H1 (cell line): ENCODE measurements around the gene ZNF214. TPM values are rescaled to one million over a fixed set of nuclear protein-coding genes. Genes with fewer than 3 reads are reported as not detected.
"Not testable (repeated sequence)": the region's sequence is repeated elsewhere in the genome, so short reads cannot be mapped to it uniquely, and the experiment has no call there.

Experiments
- CTCF ChIA-PET: fragments of 300-600 bp; sonication (Branson Sonifier 250); formaldehyde crosslinking; loops from one replicate; lab custom pipeline; 2021; ENCODE audit not compliant: partially characterized antibody; lab: Charles Lee
- POLR2A ChIA-PET: fragments of 300-600 bp; sonication (Branson Sonifier 250); formaldehyde crosslinking; loops from one replicate; lab custom pipeline; 2021; ENCODE audit warnings: inconsistent platforms; ENCODE audit not compliant: partially characterized antibody; lab: Charles Lee
- DNase-seq, 2 experiments: peaks; one replicate each; pipeline versions ENCODE4 v3.0.0 to v3.0.0-alpha.2; 2010 to 2022; ENCODE audit warnings: low spot score in 2 of 2, low read depth in 1 of 2, mixed read lengths in 1 of 2
- FAIRE-seq: peaks from 2 replicates; lab custom pipeline; 2011; peaks lifted over from hg19 to GRCh38; lab: Jason Lieb, UNC
- H2AFZ ChIP-seq: 2 replicates; pipeline ENCODE4 v1.8.1; 2012; ENCODE audit warnings: low read length, inconsistent platforms
- H2AK5ac ChIP-seq: 2 replicates; pipeline ENCODE4 v1.6.1; 2013; ENCODE audit warnings: low read depth, low read length
- H2BK120ac ChIP-seq: replicated peaks from 2 replicates; pipeline ENCODE3; 2013; ENCODE audit warnings: low read depth, low read length, inconsistent platforms
- H2BK12ac ChIP-seq: 2 replicates; pipeline ENCODE4 v1.6.1; 2013; ENCODE audit warnings: low read depth, low read length
- H2BK15ac ChIP-seq: 2 replicates; pipeline ENCODE4 v1.6.1; 2013; ENCODE audit warnings: low read length
- H2BK20ac ChIP-seq: 2 replicates; pipeline ENCODE4 v1.6.1; 2013; ENCODE audit warnings: low read length
- H2BK5ac ChIP-seq: 2 replicates; pipeline ENCODE4 v1.6.1; 2013; ENCODE audit warnings: low read depth, low read length
- H3K14ac ChIP-seq: 2 replicates; pipeline ENCODE4 v1.6.1; 2013; ENCODE audit warnings: inconsistent platforms; ENCODE audit not compliant: insufficient read length
- H3K18ac ChIP-seq: 2 replicates; pipeline ENCODE4 v1.6.1; 2013; ENCODE audit warnings: low read length; ENCODE audit errors: extremely low read depth
- H3K23ac ChIP-seq: 2 replicates; pipeline ENCODE4 v1.6.1; 2013; ENCODE audit warnings: inconsistent platforms; ENCODE audit not compliant: insufficient read length
- H3K23me2 ChIP-seq: 2 replicates; pipeline ENCODE4 v1.6.1; 2013; ENCODE audit warnings: low read depth, low read length
- H3K27ac ChIP-seq: 2 replicates; pipeline ENCODE4 v1.6.1; 2011; ENCODE audit warnings: low read depth, low read length, inconsistent platforms
- H3K27me3 ChIP-seq, 4 experiments: replicated peaks in 1 of 4; 1 replicate in 1 of 4; 2 replicates in 3 of 4; pipeline versions ENCODE4 v1.6.1 to v1.8.1; 2011 to 2013; ENCODE audit warnings: low read length in 3 of 4, mild to moderate bottlenecking in 3 of 4, inconsistent platforms in 2 of 4, mixed read lengths in 2 of 4, moderate library complexity in 1 of 4; ENCODE audit not compliant: control insufficient read depth in 3 of 4, insufficient read depth in 3 of 4; ENCODE audit errors: extremely low read depth in 1 of 4
- H3K36me3 ChIP-seq, 4 experiments: 2 replicates each; pipeline versions ENCODE4 v1.6.1 to v1.8.1; 2011 to 2013; ENCODE audit warnings: mild to moderate bottlenecking in 4 of 4, low read length in 3 of 4, moderate library complexity in 2 of 4, control low read depth in 1 of 4, inconsistent platforms in 1 of 4; ENCODE audit not compliant: insufficient read depth in 4 of 4, control insufficient read depth in 2 of 4
- H3K4ac ChIP-seq: replicated peaks from 2 replicates; pipeline ENCODE3; 2013; ENCODE audit warnings: low read length, low read depth, mixed read lengths, inconsistent platforms; ENCODE audit not compliant: insufficient read length
- H3K4me1 ChIP-seq, 4 experiments: replicated peaks in 1 of 4; 1 replicate in 1 of 4; 2 replicates in 3 of 4; pipeline versions ENCODE4 v1.6.1 to v1.8.1; 2011 to 2013; ENCODE audit warnings: low read length in 3 of 4, inconsistent platforms in 2 of 4, mixed read lengths in 1 of 4; ENCODE audit not compliant: insufficient read depth in 4 of 4, control insufficient read depth in 3 of 4
- H3K4me2 ChIP-seq, 2 experiments: 2 replicates each; pipeline versions ENCODE4 v1.6.1 to v1.8.1; 2011 to 2013; ENCODE audit warnings: low read depth in 2 of 2, low read length in 2 of 2, control low read depth in 1 of 2, inconsistent platforms in 1 of 2, mild to moderate bottlenecking in 1 of 2; ENCODE audit not compliant: insufficient read depth in 1 of 2
- H3K4me3 ChIP-seq, 4 experiments: fragments of 200-600, 300-600 bp in 1 of 4; sonication (generic), shearing (Covaris generic), sonication (Bioruptor Twin) in 1 of 4; 2 replicates each; pipeline versions ENCODE4 v1.5.1 to v1.8.1; 2011 to 2016; ENCODE audit warnings: low read length in 4 of 4, low read depth in 3 of 4, control low read depth in 2 of 4, inconsistent platforms in 2 of 4, mild to moderate bottlenecking in 2 of 4, mixed read lengths in 1 of 4, moderate library complexity in 1 of 4; ENCODE audit not compliant: insufficient read depth in 2 of 4; ENCODE audit errors: extremely low read depth in 1 of 4
- H3K56ac ChIP-seq: replicated peaks from 2 replicates; pipeline ENCODE3; 2013; ENCODE audit warnings: low read depth, mild to moderate bottlenecking, mixed read lengths, low read length, inconsistent platforms; ENCODE audit not compliant: insufficient read length
- H3K79me1 ChIP-seq: 2 replicates; pipeline ENCODE4 v1.6.1; 2013; ENCODE audit warnings: low read depth, low read length, control low read depth
- H3K79me2 ChIP-seq, 2 experiments: 2 replicates each; pipeline versions ENCODE4 v1.6.1 to v1.8.1; 2012 to 2013; ENCODE audit warnings: low read length in 2 of 2, mild to moderate bottlenecking in 2 of 2, inconsistent platforms in 1 of 2; ENCODE audit not compliant: insufficient read depth in 2 of 2, control insufficient read depth in 1 of 2
- H3K9ac ChIP-seq, 4 experiments: replicated peaks in 1 of 4; 1 replicate in 1 of 4; 2 replicates in 3 of 4; pipeline versions ENCODE4 v1.6.1 to v1.8.1; 2011 to 2013; ENCODE audit warnings: low read depth in 3 of 4, low read length in 3 of 4, control low read depth in 2 of 4, mild to moderate bottlenecking in 2 of 4, moderate library complexity in 2 of 4, inconsistent platforms in 1 of 4; ENCODE audit errors: extremely low read depth in 1 of 4
- H3K9me3 ChIP-seq, 2 experiments: 2 replicates each; pipeline versions ENCODE4 v1.6.1 to v1.8.1; 2012 to 2013; ENCODE audit warnings: mild to moderate bottlenecking in 2 of 2, moderate library complexity in 2 of 2, control low read depth in 1 of 2, inconsistent platforms in 1 of 2, low read depth in 1 of 2, low read length in 1 of 2, mixed read lengths in 1 of 2; ENCODE audit not compliant: insufficient read depth in 2 of 2
- H4K20me1 ChIP-seq, 2 experiments: replicated peaks in 1 of 2; 2 replicates each; pipeline versions ENCODE3 to v1.8.1; 2011 to 2013; ENCODE audit warnings: inconsistent platforms in 2 of 2, low read length in 2 of 2, mild to moderate bottlenecking in 1 of 2; ENCODE audit not compliant: insufficient read depth in 2 of 2, control insufficient read depth in 1 of 2
- H4K5ac ChIP-seq: 2 replicates; pipeline ENCODE4 v1.6.1; 2013; ENCODE audit warnings: low read length, low read depth, mixed read lengths, inconsistent platforms; ENCODE audit not compliant: insufficient read length
- H4K8ac ChIP-seq: 2 replicates; pipeline ENCODE4 v1.8.0; 2013; ENCODE audit warnings: mild to moderate bottlenecking, moderate library complexity, low read length, inconsistent platforms; ENCODE audit not compliant: insufficient read depth; ENCODE audit errors: extremely low read depth
- H4K91ac ChIP-seq: replicated peaks from 2 replicates; pipeline ENCODE3; 2013; ENCODE audit warnings: low read length, mixed read lengths, inconsistent platforms; ENCODE audit not compliant: insufficient read length
- WGBS, 2 experiments: shearing (Covaris generic) in 1 of 2; methylation state at CpG; one replicate each; pipeline versions ENCODE4 v1.1.6 to v1.1.7; 2013 to 2015; ENCODE audit warnings: low lambda C conversion rate in 2 of 2, mixed read lengths in 2 of 2, inconsistent platforms in 1 of 2, low coverage in 1 of 2, missing lambda C conversion rate in 1 of 2; ENCODE audit not compliant: insufficient replicate concordance in 2 of 2, insufficient coverage in 1 of 2, insufficient read length in 1 of 2; ENCODE audit errors: extremely low coverage in 1 of 2, missing lambda C conversion rate in 1 of 2; 5-methylcytosine and 5-hydroxymethylcytosine counted together
- polyA plus RNA-seq, 7 experiments: library from polyadenylated mRNA; depleted of rRNA in 3 of 7; stranded (reverse) in 5 of 7; unstranded in 2 of 7; fragments of >200 nt in 5 of 7; fragments of 200-250 nt in 2 of 7; gene quantifications; 1 replicate in 5 of 7; 2 replicates in 1 of 7; 4 replicates in 1 of 7; pipeline versions ENCODE4 v1.2.1 to v1.2.3, GENCODE V29; 2011 to 2013; ENCODE audit warnings: missing spikeins in 2 of 7, mixed read lengths in 2 of 7
- total RNA-seq: library from RNA; stranded (reverse); fragmentation: NEBNext Ultra II Directional; extraction: Animal tissue kit (Norgen Biotek cat#: 25700); gene quantifications from 2 replicates; pipeline ENCODE4 v1.2.1, GENCODE V29; 2021

The ZNF214 gene
- total and polyA plus RNA-seq, 2 of the 8 experiments (the other 6 are each of a cell fraction or from before 2014, with no cell fraction given), result 0.80 to 3.2 TPM

DNA sequence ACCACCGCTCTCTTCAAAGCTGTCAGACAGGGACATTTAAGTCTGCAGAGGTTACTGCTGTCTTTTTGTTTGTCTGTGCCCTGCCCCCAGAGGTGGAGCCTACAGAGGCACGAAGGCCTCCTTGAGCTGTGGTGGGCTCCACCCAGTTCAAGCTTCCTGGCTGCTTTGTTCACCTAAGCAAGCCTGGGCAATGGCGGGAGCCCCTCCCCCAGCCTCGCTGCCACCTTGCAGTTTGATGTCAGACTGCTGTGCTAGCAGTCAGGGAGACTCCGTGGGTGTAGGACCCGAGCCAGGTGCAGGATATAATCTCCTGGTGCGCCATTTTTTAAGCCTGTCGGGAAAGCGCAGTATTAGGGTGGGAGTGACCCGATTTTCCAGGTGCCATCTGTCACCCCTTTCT lies 65.9 kb downstream of the ZNF214 start:
- H3K18ac ChIP-seq, FAIRE-seq, H3K56ac ChIP-seq, H3K9ac ChIP-seq, H4K5ac ChIP-seq, H3K23me2 ChIP-seq, H4K91ac ChIP-seq, H2BK120ac ChIP-seq, H3K27me3 ChIP-seq, DNase-seq, H3K9me3 ChIP-seq, H3K4me3 ChIP-seq, CTCF ChIA-PET, H2BK12ac ChIP-seq, H4K20me1 ChIP-seq, H3K79me2 ChIP-seq, H3K4ac ChIP-seq, H2BK5ac ChIP-seq, H3K4me2 ChIP-seq, H2AFZ ChIP-seq, H3K27ac ChIP-seq, H3K23ac ChIP-seq, H3K79me1 ChIP-seq, H2BK15ac ChIP-seq, POLR2A ChIA-PET, H3K14ac ChIP-seq, H2AK5ac ChIP-seq, H4K8ac ChIP-seq, H2BK20ac ChIP-seq, H3K4me1 ChIP-seq: not testable (repeated sequence)
- WGBS, 2 experiments, result 87% methylated on average over 8 of the region's 10 CpGs; no CpG with 5 or more reads in 1 of the 2 experiments
- H3K36me3 ChIP-seq, result peaks cover 0 to 23% (median 12%) of the 10 kb centered on the region in 4 experiments; a peak in 6 of 8 replicates

Other genes starting within 250 kb of the ZNF214 start
- 0.17 and 0.22 TPM in 2 replicates for gene OR2AG2, start 248.4 kb downstream of the ZNF214 start, total RNA-seq
- 0.49 and 0.74 TPM in 2 replicates for gene OR2AG2, start 248.4 kb downstream of the ZNF214 start, polyA plus RNA-seq (2011; rRNA removed)
- not detected in 2 replicates for gene OR2AG1, start 237.3 kb downstream of the ZNF214 start, total RNA-seq
- gene OR2AG1, start 237.3 kb downstream of the ZNF214 start, polyA plus RNA-seq (2011; rRNA removed), result not detected in 2 replicates
- gene OR6A2, start 220.7 kb downstream of the ZNF214 start, total RNA-seq, result 0.10 and 0.20 TPM in 2 replicates
- gene OR6A2, start 220.7 kb downstream of the ZNF214 start, polyA plus RNA-seq (2011; rRNA removed), result 0.14 TPM in 2 replicates
- gene OR10A5, start 174.7 kb downstream of the ZNF214 start, total RNA-seq, result not detected in 2 replicates
- not detected in 2 replicates for gene OR10A5, start 174.7 kb downstream of the ZNF214 start, polyA plus RNA-seq (2011; rRNA removed)
- not detected in 2 replicates for gene OR10A2, start 157.3 kb downstream of the ZNF214 start, total RNA-seq
- not detected in 2 replicates for gene OR10A2, start 157.3 kb downstream of the ZNF214 start, polyA plus RNA-seq (2011; rRNA removed)
- not detected in 2 replicates for gene OR10A4, start 143.7 kb downstream of the ZNF214 start, total RNA-seq
- not detected in 2 replicates for gene OR10A4, start 143.7 kb downstream of the ZNF214 start, polyA plus RNA-seq (2011; rRNA removed)
- gene OR2D2, start 127.8 kb downstream of the ZNF214 start, total RNA-seq, result 0.29 TPM in 1 of 2 replicates, not detected in the other
- gene OR2D2, start 127.8 kb downstream of the ZNF214 start, polyA plus RNA-seq (2011; rRNA removed), result 0.08 and 0.15 TPM in 2 replicates
- gene OR2D3, start 99.3 kb downstream of the ZNF214 start, total RNA-seq, result not detected in 2 replicates
- not detected in 2 replicates for gene OR2D3, start 99.3 kb downstream of the ZNF214 start, polyA plus RNA-seq (2011; rRNA removed)
- 17.1 and 17.9 TPM in 2 replicates for gene ZNF215, start 93.9 kb downstream of the ZNF214 start, total RNA-seq
- 4.3 and 6.4 TPM in 2 replicates for gene ZNF215, start 93.9 kb downstream of the ZNF214 start, polyA plus RNA-seq (2011; rRNA removed)
- 0.08 TPM in 1 of 2 replicates, not detected in the other for gene NLRP14, start 133 bp upstream of the ZNF214 start, total RNA-seq
- gene NLRP14, start 133 bp upstream of the ZNF214 start, polyA plus RNA-seq (2011; rRNA removed), result 0.02 and 0.05 TPM in 2 replicates
- not detected in 2 replicates for gene RBMXL2, start 68.7 kb upstream of the ZNF214 start, total RNA-seq
- gene RBMXL2, start 68.7 kb upstream of the ZNF214 start, polyA plus RNA-seq (2011; rRNA removed), result not detected in 2 replicates
- 2.4 and 2.9 TPM in 2 replicates for gene SYT9, start 231.6 kb upstream of the ZNF214 start, total RNA-seq
- 1.3 and 1.5 TPM in 2 replicates for gene SYT9, start 231.6 kb upstream of the ZNF214 start, polyA plus RNA-seq (2011; rRNA removed)